Suppressor macrophage treated with lipopolysaccharide for 1 hour (primary cell): ENCODE results near the gene GABARAPL1.
A peak's percentile ranks its signal among the peaks of the same experiment; 100 is the strongest.

Source experiments
- DNase-seq, 3 donors: peaks; one replicate each; pipeline ENCODE4 v3.0.0-alpha.2; 2020 to 2022

GABARAPL1 gene

GRCh38 chr12:10235761-10236631 lies 23.3 kb downstream of the GABARAPL1 start:
- DNase-seq: peak; percentile 63 to 71 (median 70)

- no peak for DNase-seq
Measured at GRCh38 chr12:10236720-10237119, 24.0 kb downstream of the GABARAPL1 start.

- no peak for DNase-seq
Measured at GRCh38 chr12:10238526-10238925, 25.8 kb downstream of the GABARAPL1 start.

GRCh38 chr12:10241290-10241689 lies 28.6 kb downstream of the GABARAPL1 start:
- no peak for DNase-seq

- DNase-seq: no peak
Measured at GRCh38 chr12:10241727-10242126, 29.1 kb downstream of the GABARAPL1 start.

- DNase-seq: no peak
Measured at GRCh38 chr12:10242539-10242938, 29.9 kb downstream of the GABARAPL1 start.

GRCh38 chr12:10243818-10244520 lies 31.3 kb downstream of the GABARAPL1 start:
- peak; percentile 39 to 49 (median 43) for DNase-seq

- DNase-seq: peak in 2 of 3 donors; percentile 10 to 13
Measured at GRCh38 chr12:10247436-10248058, 34.9 kb downstream of the GABARAPL1 start.

GRCh38 chr12:10249690-10250455 lies 37.2 kb downstream of the GABARAPL1 start:
- DNase-seq: no peak

- no peak for DNase-seq
Measured at GRCh38 chr12:10251669-10252068, 39.0 kb downstream of the GABARAPL1 start.

- no peak for DNase-seq
Measured at GRCh38 chr12:10252201-10252600, 39.5 kb downstream of the GABARAPL1 start.

- DNase-seq: no peak
Measured at GRCh38 chr12:10256064-10256463, 43.4 kb downstream of the GABARAPL1 start.

- no peak for DNase-seq
Measured at GRCh38 chr12:10260927-10261326, 48.2 kb downstream of the GABARAPL1 start.

- DNase-seq: no peak
Measured at GRCh38 chr12:10268037-10268436, 55.4 kb downstream of the GABARAPL1 start.

- no peak for DNase-seq
Measured at GRCh38 chr12:10272467-10272866, 59.8 kb downstream of the GABARAPL1 start.
